Lower leg skin (tissue), 3 donors: ENCODE measurements around the gene FOXL1.

Source experiments
- POLR2A ChIP-seq, 2 donors: fragments of 450-650 bp; IDR thresholded peaks; one replicate each; pipeline ENCODE4 v1.6.1; 2016 to 2017; ENCODE audit warnings: antibody characterized with exemption in 2 of 2, mild to moderate bottlenecking in 1 of 2, moderate library complexity in 1 of 2
- TF ChIP-seq, protein P1 (sequence below), 3 donors: fragments of 450-650 bp; IDR thresholded peaks; one replicate each; pipeline ENCODE4 v1.5.1; 2016; ENCODE audit warnings: antibody characterized with exemption in 3 of 3, mild to moderate bottlenecking in 3 of 3, moderate library complexity in 2 of 3

DNA sequence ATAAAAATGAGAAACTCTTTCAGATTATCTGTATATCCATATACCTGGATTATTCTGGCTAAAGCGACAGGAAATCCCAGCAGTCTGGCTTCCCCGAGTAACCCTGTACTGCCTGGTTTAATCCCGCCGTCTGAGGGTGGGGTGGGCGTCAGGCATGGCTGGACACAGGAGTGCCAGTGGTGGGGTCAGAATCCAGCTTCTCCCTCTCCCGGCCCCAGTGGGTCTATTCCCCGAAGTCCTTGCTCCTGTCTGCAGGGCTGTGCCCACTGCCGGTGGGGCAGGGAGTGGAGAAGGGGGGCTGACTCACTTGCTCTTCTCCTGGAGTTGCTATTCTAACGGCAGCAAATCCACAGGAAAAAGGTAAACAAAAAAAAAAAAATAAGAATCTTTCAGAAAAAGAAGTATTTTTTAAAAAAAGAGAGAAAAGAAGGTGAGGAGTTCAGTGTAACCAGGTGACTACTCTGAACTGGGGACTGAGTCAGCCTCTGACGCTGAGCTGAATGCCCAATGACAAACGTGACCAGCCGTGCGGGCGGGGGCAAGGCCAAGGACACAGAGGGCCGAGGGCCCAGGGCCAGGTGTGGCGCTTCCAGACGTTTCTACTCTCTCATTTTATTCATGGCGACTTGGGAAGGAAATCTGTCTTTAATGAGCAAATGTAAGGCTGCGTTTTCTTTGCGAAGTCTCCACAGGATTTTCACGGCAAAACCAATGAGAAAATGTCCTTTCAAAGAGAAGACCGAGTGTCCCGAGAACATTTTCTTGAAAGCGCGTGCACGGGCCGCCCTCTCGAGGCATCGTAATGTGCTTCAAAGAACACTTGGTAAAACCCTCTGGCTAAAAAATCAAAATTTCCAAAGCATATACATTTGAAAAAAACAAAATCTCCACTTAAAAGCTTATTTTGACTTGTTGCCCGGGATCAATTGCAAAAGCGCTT is 47.8 kb upstream of the FOXL1 start:
- TF ChIP-seq, protein P1, sequence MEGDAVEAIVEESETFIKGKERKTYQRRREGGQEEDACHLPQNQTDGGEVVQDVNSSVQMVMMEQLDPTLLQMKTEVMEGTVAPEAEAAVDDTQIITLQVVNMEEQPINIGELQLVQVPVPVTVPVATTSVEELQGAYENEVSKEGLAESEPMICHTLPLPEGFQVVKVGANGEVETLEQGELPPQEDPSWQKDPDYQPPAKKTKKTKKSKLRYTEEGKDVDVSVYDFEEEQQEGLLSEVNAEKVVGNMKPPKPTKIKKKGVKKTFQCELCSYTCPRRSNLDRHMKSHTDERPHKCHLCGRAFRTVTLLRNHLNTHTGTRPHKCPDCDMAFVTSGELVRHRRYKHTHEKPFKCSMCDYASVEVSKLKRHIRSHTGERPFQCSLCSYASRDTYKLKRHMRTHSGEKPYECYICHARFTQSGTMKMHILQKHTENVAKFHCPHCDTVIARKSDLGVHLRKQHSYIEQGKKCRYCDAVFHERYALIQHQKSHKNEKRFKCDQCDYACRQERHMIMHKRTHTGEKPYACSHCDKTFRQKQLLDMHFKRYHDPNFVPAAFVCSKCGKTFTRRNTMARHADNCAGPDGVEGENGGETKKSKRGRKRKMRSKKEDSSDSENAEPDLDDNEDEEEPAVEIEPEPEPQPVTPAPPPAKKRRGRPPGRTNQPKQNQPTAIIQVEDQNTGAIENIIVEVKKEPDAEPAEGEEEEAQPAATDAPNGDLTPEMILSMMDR (IDR thresholded peaks at IDR 0.05): no peak
- TF ChIP-seq POLR2A (IDR thresholded peaks at IDR 0.05): no peak
